AG09309 (cell line): ENCODE data around the gene SERP2.

Experiments
- DNase-seq: peaks from one replicate; pipeline ENCODE4 v3.0.0-alpha.2; 2010; ENCODE audit warnings: low read depth
- H3K4me3 ChIP-seq: 2 replicates; pipeline ENCODE4 v1.5.1; 2011; ENCODE audit warnings: mild to moderate bottlenecking, low read depth, low read length, moderate library complexity; ENCODE audit not compliant: control insufficient read depth
- TF ChIP-seq, protein P1 (sequence below): IDR thresholded peaks from 2 replicates; pipeline ENCODE4 v1.5.1; 2011; ENCODE audit warnings: mild to moderate bottlenecking, low read depth, low read length, inconsistent platforms; ENCODE audit not compliant: insufficient read depth, control insufficient read depth; ENCODE audit errors: missing control alignments

The SERP2 gene

DNA sequence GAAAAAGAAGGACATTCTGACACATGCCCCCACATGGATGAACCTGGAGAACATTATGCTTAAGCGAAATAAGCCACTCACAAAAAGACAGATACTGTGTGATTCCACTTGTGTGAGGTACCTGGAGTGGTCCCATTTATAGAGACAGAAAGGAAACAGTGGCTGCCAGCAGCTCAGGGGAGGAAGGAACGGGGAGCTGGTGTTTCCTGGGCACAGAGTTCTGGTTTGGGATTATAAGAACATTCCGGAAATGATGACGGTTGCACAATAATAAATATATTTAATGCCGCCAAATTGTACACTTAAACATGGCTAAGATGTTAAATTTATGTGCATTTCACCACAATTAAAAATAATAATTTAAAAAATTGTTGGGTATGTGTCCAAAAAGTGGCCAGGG is 33.0 kb downstream of the SERP2 start:
- H3K4me3 ChIP-seq = no peak overlapping the region
- DNase-seq = no peak
- TF ChIP-seq, protein P1, sequence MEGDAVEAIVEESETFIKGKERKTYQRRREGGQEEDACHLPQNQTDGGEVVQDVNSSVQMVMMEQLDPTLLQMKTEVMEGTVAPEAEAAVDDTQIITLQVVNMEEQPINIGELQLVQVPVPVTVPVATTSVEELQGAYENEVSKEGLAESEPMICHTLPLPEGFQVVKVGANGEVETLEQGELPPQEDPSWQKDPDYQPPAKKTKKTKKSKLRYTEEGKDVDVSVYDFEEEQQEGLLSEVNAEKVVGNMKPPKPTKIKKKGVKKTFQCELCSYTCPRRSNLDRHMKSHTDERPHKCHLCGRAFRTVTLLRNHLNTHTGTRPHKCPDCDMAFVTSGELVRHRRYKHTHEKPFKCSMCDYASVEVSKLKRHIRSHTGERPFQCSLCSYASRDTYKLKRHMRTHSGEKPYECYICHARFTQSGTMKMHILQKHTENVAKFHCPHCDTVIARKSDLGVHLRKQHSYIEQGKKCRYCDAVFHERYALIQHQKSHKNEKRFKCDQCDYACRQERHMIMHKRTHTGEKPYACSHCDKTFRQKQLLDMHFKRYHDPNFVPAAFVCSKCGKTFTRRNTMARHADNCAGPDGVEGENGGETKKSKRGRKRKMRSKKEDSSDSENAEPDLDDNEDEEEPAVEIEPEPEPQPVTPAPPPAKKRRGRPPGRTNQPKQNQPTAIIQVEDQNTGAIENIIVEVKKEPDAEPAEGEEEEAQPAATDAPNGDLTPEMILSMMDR = no peak

DNA sequence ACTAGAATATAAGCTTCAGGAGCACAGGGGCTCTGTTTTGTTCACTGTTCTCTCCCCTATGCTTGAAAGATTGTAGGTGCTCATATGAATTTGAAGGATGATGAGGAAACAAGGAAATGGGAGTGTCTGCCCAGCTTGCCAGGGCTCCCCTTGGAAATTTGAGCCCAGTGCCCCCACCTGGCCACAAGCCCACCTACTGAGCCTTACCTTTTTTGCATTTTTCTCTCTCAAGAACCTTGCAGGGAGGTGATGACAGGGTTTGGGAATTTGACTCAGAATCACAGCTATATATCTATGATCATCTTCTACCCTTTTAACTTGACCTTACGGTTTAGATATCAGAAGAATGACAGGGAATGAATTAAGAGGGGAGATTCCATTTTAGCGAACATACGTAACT is 33.8 kb downstream of the SERP2 start:
- DNase-seq = no peak
- TF ChIP-seq, protein P1 = no peak
- H3K4me3 ChIP-seq = no peak overlapping the region

DNA sequence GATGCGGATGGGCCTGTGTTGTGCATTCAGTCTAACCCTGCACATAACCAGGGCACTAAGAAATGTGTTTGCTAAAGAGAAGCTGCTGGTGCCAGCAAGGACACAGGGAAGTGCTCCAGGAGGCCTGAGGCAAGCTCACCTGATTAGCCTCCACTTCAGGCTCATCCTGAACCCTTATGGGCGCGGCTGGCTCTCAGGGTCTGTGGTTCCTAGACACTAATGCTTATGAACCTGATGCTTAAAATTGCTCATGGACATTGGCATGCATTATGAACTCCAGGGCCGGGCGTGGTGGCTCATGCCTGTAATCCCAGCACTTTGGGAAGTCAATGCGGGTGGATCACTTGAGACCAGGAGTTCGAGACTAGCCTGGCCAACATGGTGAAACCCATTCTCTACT is 34.3 kb downstream of the SERP2 start:
- TF ChIP-seq, protein P1 = no peak
- H3K4me3 ChIP-seq = no peak overlapping the region
- DNase-seq = no peak

DNA sequence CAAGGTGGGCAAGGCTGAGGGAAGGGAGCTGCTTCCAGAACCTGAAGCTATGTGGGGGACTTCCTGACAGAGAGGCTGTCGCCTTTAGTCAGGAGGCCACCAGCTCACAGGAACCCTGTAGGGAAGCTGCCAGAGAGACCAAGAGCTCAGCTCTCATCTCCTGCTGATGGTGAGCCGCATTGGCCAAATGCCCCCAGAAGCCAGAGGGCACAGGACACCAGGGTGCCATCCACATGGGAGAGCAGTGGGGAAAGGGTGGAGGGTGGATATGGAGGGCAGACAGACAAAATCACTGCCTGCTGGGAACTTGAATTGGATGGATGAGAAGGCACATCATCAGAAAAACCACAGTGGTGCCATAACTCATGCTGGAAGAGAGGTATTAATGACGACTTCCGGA is 36.0 kb downstream of the SERP2 start:
- no peak overlapping the region for H3K4me3 ChIP-seq
- TF ChIP-seq, protein P1 = no peak
- DNase-seq = no peak

DNA sequence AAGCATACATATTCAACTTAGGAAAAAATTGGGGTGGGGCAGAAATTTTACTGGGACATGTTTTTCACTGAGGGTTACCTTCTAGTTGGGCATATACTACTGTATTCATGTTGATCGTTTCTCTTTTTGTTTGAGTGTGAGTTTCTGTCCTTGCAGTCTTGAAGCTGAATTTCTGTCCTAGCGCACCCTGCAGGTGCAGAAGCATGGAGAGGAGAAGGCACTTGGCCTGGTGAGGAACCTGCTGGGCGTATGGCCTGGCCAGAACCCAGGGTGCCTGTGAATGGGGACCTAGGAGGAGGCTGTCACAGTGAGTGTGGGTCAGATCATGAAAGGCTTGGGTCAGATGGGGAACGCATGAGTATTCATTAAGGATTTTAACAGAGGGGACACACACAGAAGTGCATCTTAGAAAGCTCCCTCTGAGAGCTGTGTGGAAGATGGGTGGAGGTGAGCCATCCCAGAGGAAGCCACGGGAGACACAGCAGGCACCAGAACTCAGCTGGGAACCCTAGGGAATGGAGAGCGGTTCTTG is 36.8 kb downstream of the SERP2 start:
- no peak overlapping the region for H3K4me3 ChIP-seq
- TF ChIP-seq, protein P1 = no peak
- no peak for DNase-seq

DNA sequence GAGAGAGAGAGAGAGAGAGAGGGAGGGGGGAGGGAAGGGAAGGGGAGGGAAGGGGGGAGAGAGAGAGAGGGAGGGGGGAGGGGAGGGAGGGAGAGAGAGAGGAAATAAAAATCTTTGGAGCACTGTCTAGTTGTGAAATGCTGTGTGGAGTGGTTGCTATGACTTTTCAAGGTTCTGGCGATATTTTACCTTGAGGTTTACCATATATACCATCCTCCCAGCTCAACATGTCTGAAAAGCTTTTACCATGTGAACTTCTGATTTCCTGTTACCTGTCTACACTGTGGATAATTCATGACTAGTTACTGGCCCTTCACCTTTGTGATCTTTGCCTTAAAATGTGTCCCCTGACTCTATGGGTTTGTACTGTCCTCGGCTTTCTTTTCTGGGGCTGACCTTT is 38.2 kb downstream of the SERP2 start:
- no peak for DNase-seq
- H3K4me3 ChIP-seq = no peak overlapping the region
- TF ChIP-seq, protein P1 = no peak
